WTC11 (cell line): ENCODE results near the gene USH2A. TPM values are rescaled to one million over a fixed set of nuclear protein-coding genes. Genes with fewer than 3 reads are reported as not detected.

Source experiments
- ATAC-seq: fragments of 200-7000 bp; cut with Tn5 transposase; 2 replicates; pipeline ENCODE4 v1.10.0; 2021; ENCODE audit warnings: mild to moderate bottlenecking, moderate library complexity
- CTCF ChIA-PET: fragments of 300-600 bp; sonication (Branson Sonifier 250); formaldehyde crosslinking; loops from one replicate; lab custom pipeline; 2021; ENCODE audit warnings: antibody characterized with exemption; lab: Charles Lee
- POLR2A ChIA-PET: fragments of 350-600 bp; sonication (Branson Sonifier 250); formaldehyde crosslinking; loops from one replicate; lab custom pipeline; 2021; ENCODE audit warnings: antibody characterized with exemption; lab: Charles Lee
- DNase-seq: peaks from one replicate; pipeline ENCODE4 v3.0.0; 2021; ENCODE audit warnings: low spot score
- H3K27ac Mint-ChIP-seq: 2 replicates; pipeline ENCODE4 v1.8.0; 2021; ENCODE audit warnings: mixed read lengths
- H3K27me3 Mint-ChIP-seq: 2 replicates; pipeline ENCODE4 v1.8.0; 2021; ENCODE audit warnings: low read depth, mild to moderate bottlenecking, moderate library complexity, mixed read lengths
- H3K36me3 Mint-ChIP-seq: 2 replicates; pipeline ENCODE4 v1.8.0; 2021; ENCODE audit warnings: mixed read lengths
- H3K4me1 Mint-ChIP-seq: 2 replicates; pipeline ENCODE4 v1.8.0; 2022; ENCODE audit warnings: mixed read lengths
- H3K4me3 Mint-ChIP-seq: 2 replicates; pipeline ENCODE4 v1.8.0; 2021; ENCODE audit warnings: mild to moderate bottlenecking, moderate library complexity, mixed read lengths
- H3K9me3 Mint-ChIP-seq: 2 replicates; pipeline ENCODE4 v1.8.0; 2021; ENCODE audit warnings: mixed read lengths
- CBFB ChIP-seq: sonication (generic); formaldehyde crosslinking; IDR thresholded peaks from 2 replicates; pipeline ENCODE4 v1.8.1; 2022; ENCODE audit warnings: mild to moderate bottlenecking, low read depth, missing genetic modification reagents
- CDX4 ChIP-seq: fragments of 250-450 bp; sonication (Bioruptor Pico); IDR thresholded peaks from 2 replicates; pipeline ENCODE4 v1.9.0; 2021; ENCODE audit warnings: moderate library complexity, mild to moderate bottlenecking, inconsistent platforms, borderline replicate concordance
- CREB1 ChIP-seq: sonication (generic); formaldehyde crosslinking; IDR thresholded peaks from 2 replicates; pipeline ENCODE4 v1.8.0; 2023; ENCODE audit warnings: mild to moderate bottlenecking, missing genetic modification reagents
- CREM ChIP-seq: sonication (generic); formaldehyde crosslinking; IDR thresholded peaks from 2 replicates; pipeline ENCODE4 v1.8.1; 2022; ENCODE audit warnings: mild to moderate bottlenecking, missing genetic modification reagents, moderate library complexity
- EMX1 ChIP-seq: fragments of 250-450 bp; sonication (Bioruptor Pico); IDR thresholded peaks from 2 replicates; pipeline ENCODE4 v1.8.0; 2021; ENCODE audit warnings: mild to moderate bottlenecking
- FOXJ3 ChIP-seq: sonication (generic); formaldehyde crosslinking; IDR thresholded peaks from 2 replicates; pipeline ENCODE4 v1.9.0; 2021; ENCODE audit warnings: missing genetic modification reagents, mild to moderate bottlenecking, borderline replicate concordance
- JUN ChIP-seq: sonication (generic); formaldehyde crosslinking; IDR thresholded peaks from 2 replicates; pipeline ENCODE4 v1.8.0; 2023; ENCODE audit warnings: mild to moderate bottlenecking, missing genetic modification reagents
- NFATC4 ChIP-seq: fragments of 250-450 bp; sonication (Bioruptor Pico); IDR thresholded peaks from 2 replicates; pipeline ENCODE4 v1.9.0; 2021; ENCODE audit warnings: mild to moderate bottlenecking
- RORB ChIP-seq: fragments of 250-450 bp; sonication (Bioruptor Pico); IDR thresholded peaks from 2 replicates; pipeline ENCODE4 v1.9.0; 2021; ENCODE audit warnings: mild to moderate bottlenecking
- TCF7 ChIP-seq: sonication (generic); formaldehyde crosslinking; IDR thresholded peaks from 2 replicates; pipeline ENCODE4 v1.8.0; 2022; ENCODE audit warnings: mild to moderate bottlenecking, low read depth, missing genetic modification reagents, moderate library complexity
- ZBTB21 ChIP-seq: sonication (generic); formaldehyde crosslinking; IDR thresholded peaks from 2 replicates; pipeline ENCODE4 v1.8.1; 2023; ENCODE audit warnings: mild to moderate bottlenecking, missing genetic modification reagents, borderline replicate concordance
- ZBTB43 ChIP-seq: sonication (generic); formaldehyde crosslinking; IDR thresholded peaks from 2 replicates; pipeline ENCODE4 v1.8.1; 2023; ENCODE audit warnings: mild to moderate bottlenecking, missing genetic modification reagents
- ZNF121 ChIP-seq: sonication (generic); formaldehyde crosslinking; IDR thresholded peaks from 2 replicates; pipeline ENCODE4 v1.8.0; 2023; ENCODE audit warnings: missing genetic modification reagents
- ZNF232 ChIP-seq: sonication (generic); formaldehyde crosslinking; IDR thresholded peaks from 2 replicates; pipeline ENCODE4 v1.8.0; 2022; ENCODE audit warnings: mild to moderate bottlenecking, missing genetic modification reagents
- ZNF281 ChIP-seq: sonication (generic); formaldehyde crosslinking; IDR thresholded peaks from 2 replicates; pipeline ENCODE4 v1.8.0; 2023; ENCODE audit warnings: mild to moderate bottlenecking, missing genetic modification reagents
- ZNF532 ChIP-seq: fragments of 250-450 bp; sonication (Bioruptor Pico); IDR thresholded peaks from 2 replicates; pipeline ENCODE4 v1.9.0; 2021; ENCODE audit warnings: mild to moderate bottlenecking, borderline replicate concordance
- ZSCAN18 ChIP-seq: fragments of 250-450 bp; sonication (Bioruptor Pico); IDR thresholded peaks from 2 replicates; pipeline ENCODE4 v2.1.2; 2022; ENCODE audit warnings: mild to moderate bottlenecking, moderate library complexity
- total RNA-seq: library from RNA; stranded (reverse); gene quantifications from 3 replicates; pipeline ENCODE4 v1.2.3, GENCODE V29; 2021

The USH2A gene
- total RNA-seq, 1 experiment from 2014 or later, result 0.37 TPM

- CTCF ChIA-PET, result interaction anchor here (0.7 kb wide), 1 partner anchor 13 kb away, joined by 3 read pairs; no protein-coding TSS in a partner anchor
- POLR2A ChIA-PET, result no interaction called here
- H3K9me3 Mint-ChIP-seq, result no peaks in the 10 kb centered on the region
- no peak for ATAC-seq
- H3K27ac Mint-ChIP-seq, result no peak overlapping the region
- no peaks in the 10 kb centered on the region for H3K27me3 Mint-ChIP-seq
- TF ChIP-seq CDX4 (CRISPR knock-in tag), result no peak
- no peak for TF ChIP-seq NFATC4 (CRISPR knock-in tag)
- no peak for TF ChIP-seq FOXJ3 (CRISPR knock-in tag)
- TF ChIP-seq ZNF532, result no peak
- TF ChIP-seq ZSCAN18 (CRISPR knock-in tag), result no peak
- no peak for TF ChIP-seq ZBTB21 (CRISPR knock-in tag)
- TF ChIP-seq TCF7, result no peak
- no peak for TF ChIP-seq JUN (CRISPR knock-in tag)
- TF ChIP-seq ZBTB43 (CRISPR knock-in tag), result no peak
- TF ChIP-seq ZNF232 (CRISPR knock-in tag), result no peak
- no peak for TF ChIP-seq ZNF121 (CRISPR knock-in tag)
- no peak for TF ChIP-seq CREM (CRISPR knock-in tag)
- no peak for TF ChIP-seq RORB (CRISPR knock-in tag)
- TF ChIP-seq EMX1, result no peak
- no peak for DNase-seq
- H3K4me3 Mint-ChIP-seq, result no peak overlapping the region
- H3K36me3 Mint-ChIP-seq, result no peaks in the 10 kb centered on the region
- peaks cover 3% of the 10 kb centered on the region for H3K4me1 Mint-ChIP-seq
These were observed 535.6 kb downstream of the USH2A start for GRCh38 chr1:215887627-215888026.

GRCh38 chr1:215883004-215883403, 540.2 kb downstream of the USH2A start:
- ATAC-seq, result no peak
- H3K27me3 Mint-ChIP-seq, result no peaks in the 10 kb centered on the region
- H3K36me3 Mint-ChIP-seq, result no peaks in the 10 kb centered on the region
- DNase-seq, result no peak
- H3K4me3 Mint-ChIP-seq, result no peak overlapping the region
- POLR2A ChIA-PET, result no interaction called here
- H3K4me1 Mint-ChIP-seq, result peaks cover under 1% of the 10 kb centered on the region
- no peak overlapping the region for H3K27ac Mint-ChIP-seq
- no peaks in the 10 kb centered on the region for H3K9me3 Mint-ChIP-seq
- CTCF ChIA-PET, result no interaction called here
- TF ChIP-seq CBFB (CRISPR knock-in tag) (no peak), ZNF281 (CRISPR knock-in tag) (no peak), FOXJ3 (CRISPR knock-in tag) (no peak), TCF7 (no peak), ZSCAN18 (CRISPR knock-in tag) (no peak), ZNF532 (no peak), CREB1 (CRISPR knock-in tag) (no peak)
